HL-60 (cell line): ENCODE measurements around the gene DEPDC1B.
"Not testable (repeated sequence)": the region's sequence is repeated elsewhere in the genome, so short reads cannot be mapped to it uniquely, and the experiment has no call there.

Source experiments
- DNase-seq, 2 experiments: peaks; one replicate each; pipeline ENCODE4 v3.0.0-alpha.2; 2010 to 2020; ENCODE audit warnings: low read depth in 1 of 2, low spot score in 1 of 2
- H3K27ac ChIP-seq: fragments of 250-450 bp; sonication (Bioruptor Pico); replicated peaks from 2 replicates; pipeline ENCODE4 v1.5.1; 2020; ENCODE audit warnings: mild to moderate bottlenecking, moderate library complexity
- H3K27me3 ChIP-seq: fragments of 250-450 bp; sonication (Bioruptor Pico); 2 replicates; pipeline ENCODE4 v1.5.1; 2021; ENCODE audit warnings: mild to moderate bottlenecking, moderate library complexity; ENCODE audit not compliant: insufficient read depth, poor library complexity, severe bottlenecking
- H3K4me3 ChIP-seq: replicated peaks from 2 replicates; pipeline ENCODE4 v1.5.1; 2011; ENCODE audit warnings: mild to moderate bottlenecking, control low read depth, low read length; ENCODE audit not compliant: insufficient read depth
- GABPA ChIP-seq: IDR thresholded peaks from 2 replicates; pipeline ENCODE4 v1.6.1; 2012; ENCODE audit warnings: low read depth
- POLR2AphosphoS5 ChIP-seq: IDR thresholded peaks from 2 replicates; pipeline ENCODE4 v1.6.1; 2012; ENCODE audit warnings: low read depth
- SPI1 ChIP-seq: IDR thresholded peaks from 2 replicates; pipeline ENCODE4 v1.6.1; 2012; ENCODE audit warnings: low read depth, mild to moderate bottlenecking, borderline replicate concordance
- TF ChIP-seq, protein P1 (sequence below): IDR thresholded peaks from one replicate; pipeline ENCODE4 v1.5.1; 2011; ENCODE audit warnings: low read length, control low read depth, inconsistent platforms; ENCODE audit not compliant: insufficient read depth
- TF ChIP-seq, protein P2 (sequence below): IDR thresholded peaks from 2 replicates; pipeline ENCODE4 v1.6.1; 2012; ENCODE audit warnings: low read depth; ENCODE audit not compliant: insufficient replicate concordance

DEPDC1B gene

DNA sequence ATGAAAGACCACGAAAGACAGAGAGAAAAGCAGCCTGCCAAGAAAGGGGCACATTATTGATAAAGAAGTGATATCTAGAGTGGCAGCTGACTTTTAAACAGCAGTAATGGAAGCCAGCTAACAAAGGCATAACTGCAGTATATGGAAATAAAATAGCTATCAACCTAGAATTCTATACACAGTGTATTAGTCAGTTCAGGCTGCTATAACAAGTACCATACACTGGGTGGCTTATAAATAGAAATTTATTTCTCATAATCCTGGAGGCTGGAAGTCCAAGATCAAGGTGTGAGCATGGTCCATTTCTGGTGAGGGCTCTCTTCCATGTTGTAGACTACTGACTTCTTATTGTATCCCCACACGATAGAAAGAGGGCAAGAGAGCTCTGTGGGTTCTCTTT lies 109.8 kb downstream of the DEPDC1B start:
- Histone ChIP-seq H3K27ac (no peak overlapping the region), H3K27me3 (no peaks in the 10 kb centered on the region), H3K4me3 (no peak overlapping the region)
- TF ChIP-seq SPI1 (no peak), POLR2AphosphoS5 (no peak), GABPA (no peak)
- TF ChIP-seq, protein P1, sequence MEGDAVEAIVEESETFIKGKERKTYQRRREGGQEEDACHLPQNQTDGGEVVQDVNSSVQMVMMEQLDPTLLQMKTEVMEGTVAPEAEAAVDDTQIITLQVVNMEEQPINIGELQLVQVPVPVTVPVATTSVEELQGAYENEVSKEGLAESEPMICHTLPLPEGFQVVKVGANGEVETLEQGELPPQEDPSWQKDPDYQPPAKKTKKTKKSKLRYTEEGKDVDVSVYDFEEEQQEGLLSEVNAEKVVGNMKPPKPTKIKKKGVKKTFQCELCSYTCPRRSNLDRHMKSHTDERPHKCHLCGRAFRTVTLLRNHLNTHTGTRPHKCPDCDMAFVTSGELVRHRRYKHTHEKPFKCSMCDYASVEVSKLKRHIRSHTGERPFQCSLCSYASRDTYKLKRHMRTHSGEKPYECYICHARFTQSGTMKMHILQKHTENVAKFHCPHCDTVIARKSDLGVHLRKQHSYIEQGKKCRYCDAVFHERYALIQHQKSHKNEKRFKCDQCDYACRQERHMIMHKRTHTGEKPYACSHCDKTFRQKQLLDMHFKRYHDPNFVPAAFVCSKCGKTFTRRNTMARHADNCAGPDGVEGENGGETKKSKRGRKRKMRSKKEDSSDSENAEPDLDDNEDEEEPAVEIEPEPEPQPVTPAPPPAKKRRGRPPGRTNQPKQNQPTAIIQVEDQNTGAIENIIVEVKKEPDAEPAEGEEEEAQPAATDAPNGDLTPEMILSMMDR, result no peak
- TF ChIP-seq, protein P2, sequence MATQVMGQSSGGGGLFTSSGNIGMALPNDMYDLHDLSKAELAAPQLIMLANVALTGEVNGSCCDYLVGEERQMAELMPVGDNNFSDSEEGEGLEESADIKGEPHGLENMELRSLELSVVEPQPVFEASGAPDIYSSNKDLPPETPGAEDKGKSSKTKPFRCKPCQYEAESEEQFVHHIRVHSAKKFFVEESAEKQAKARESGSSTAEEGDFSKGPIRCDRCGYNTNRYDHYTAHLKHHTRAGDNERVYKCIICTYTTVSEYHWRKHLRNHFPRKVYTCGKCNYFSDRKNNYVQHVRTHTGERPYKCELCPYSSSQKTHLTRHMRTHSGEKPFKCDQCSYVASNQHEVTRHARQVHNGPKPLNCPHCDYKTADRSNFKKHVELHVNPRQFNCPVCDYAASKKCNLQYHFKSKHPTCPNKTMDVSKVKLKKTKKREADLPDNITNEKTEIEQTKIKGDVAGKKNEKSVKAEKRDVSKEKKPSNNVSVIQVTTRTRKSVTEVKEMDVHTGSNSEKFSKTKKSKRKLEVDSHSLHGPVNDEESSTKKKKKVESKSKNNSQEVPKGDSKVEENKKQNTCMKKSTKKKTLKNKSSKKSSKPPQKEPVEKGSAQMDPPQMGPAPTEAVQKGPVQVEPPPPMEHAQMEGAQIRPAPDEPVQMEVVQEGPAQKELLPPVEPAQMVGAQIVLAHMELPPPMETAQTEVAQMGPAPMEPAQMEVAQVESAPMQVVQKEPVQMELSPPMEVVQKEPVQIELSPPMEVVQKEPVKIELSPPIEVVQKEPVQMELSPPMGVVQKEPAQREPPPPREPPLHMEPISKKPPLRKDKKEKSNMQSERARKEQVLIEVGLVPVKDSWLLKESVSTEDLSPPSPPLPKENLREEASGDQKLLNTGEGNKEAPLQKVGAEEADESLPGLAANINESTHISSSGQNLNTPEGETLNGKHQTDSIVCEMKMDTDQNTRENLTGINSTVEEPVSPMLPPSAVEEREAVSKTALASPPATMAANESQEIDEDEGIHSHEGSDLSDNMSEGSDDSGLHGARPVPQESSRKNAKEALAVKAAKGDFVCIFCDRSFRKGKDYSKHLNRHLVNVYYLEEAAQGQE, result no peak
- no peak for DNase-seq

DNA sequence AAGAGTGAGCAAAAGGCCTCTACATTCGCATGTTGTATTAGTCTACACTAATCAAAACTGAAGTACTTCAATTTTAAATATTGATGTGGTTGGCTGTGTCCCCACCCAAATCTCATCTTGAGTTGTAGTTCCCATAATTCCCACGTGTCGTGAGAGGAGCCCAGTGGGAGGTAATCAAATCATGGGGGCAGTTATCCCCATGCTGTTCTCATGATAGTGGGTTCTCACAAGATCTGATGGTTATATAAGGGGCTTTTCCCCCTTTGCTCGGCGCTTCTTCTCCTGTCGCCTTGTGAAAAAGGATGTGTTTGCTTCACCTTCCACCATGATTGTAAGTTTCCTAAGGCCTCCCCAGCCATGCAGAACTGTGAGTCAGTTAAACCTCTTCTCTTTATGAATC lies 112.7 kb downstream of the DEPDC1B start:
- H3K27me3 ChIP-seq, DNase-seq, H3K27ac ChIP-seq, H3K4me3 ChIP-seq: not testable (repeated sequence)

DNA sequence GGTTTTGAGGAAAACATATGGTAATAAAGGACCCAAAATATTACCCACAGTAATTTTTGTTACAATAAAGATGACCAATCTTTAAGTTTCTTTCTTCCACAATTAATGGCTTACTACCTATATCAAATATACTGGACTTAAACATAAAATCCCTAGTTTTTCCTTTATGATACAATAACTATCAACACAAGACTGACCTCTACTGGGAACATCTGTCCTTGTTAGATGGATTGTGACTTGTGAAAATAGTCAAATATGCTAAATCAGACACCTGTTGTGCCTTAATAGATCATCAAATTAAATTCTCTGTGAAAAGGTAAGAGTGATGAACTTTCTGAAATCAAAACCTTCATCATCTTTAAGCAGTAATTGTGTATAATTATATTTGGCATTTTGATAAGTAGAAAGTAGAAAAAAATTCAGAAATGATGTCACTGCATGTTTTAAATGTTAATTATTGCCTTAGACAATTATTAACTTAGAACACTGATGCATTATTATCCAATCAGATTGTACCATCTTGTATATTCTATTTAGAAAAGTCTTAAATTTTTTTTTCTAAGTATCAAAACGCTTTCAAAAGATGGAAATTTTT lies 113.6 kb downstream of the DEPDC1B start:
- Histone ChIP-seq H3K27me3 (no peaks in the 10 kb centered on the region), H3K27ac (no peak overlapping the region), H3K4me3 (no peak overlapping the region)
- TF ChIP-seq SPI1 (no peak), POLR2AphosphoS5 (no peak), GABPA (no peak)
- TF ChIP-seq, protein P2, result no peak
- TF ChIP-seq, protein P1, result no peak
- DNase-seq, result no peak

DNA sequence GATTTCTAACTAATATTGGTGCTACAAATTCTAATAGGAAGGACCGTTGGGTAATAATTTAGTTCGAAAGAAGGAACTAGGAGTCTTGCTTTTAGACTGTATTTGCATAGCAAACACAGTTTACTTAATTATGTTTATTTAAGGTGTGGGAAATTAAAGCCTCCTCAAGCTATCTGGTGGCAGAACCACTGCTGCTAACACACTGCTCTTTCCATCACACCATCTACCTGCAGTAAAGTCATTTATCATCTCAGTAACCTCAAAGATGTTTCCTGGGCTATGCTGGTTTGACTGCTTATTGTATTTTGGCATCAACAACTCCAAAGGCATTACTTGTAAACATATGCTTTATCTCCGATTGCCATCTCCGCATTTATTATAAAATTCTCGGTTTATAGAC lies 114.3 kb downstream of the DEPDC1B start:
- no peak overlapping the region for H3K4me3 ChIP-seq
- no peak for DNase-seq
- TF ChIP-seq SPI1 (no peak), POLR2AphosphoS5 (no peak), GABPA (no peak)
- TF ChIP-seq, protein P1, result no peak
- TF ChIP-seq, protein P2, result no peak
- no peak overlapping the region for H3K27ac ChIP-seq
- no peaks in the 10 kb centered on the region for H3K27me3 ChIP-seq
